ENCODE data around the gene ARHGAP19. TPM values are rescaled to one million over a fixed set of nuclear protein-coding genes. Genes with fewer than 3 reads are reported as not detected.

Gene ARHGAP19
- total RNA-seq, 4 donors from 2014 or later = 4.5 to 19.4 (median 5.3) TPM

- TF ChIP-seq, protein P1, sequence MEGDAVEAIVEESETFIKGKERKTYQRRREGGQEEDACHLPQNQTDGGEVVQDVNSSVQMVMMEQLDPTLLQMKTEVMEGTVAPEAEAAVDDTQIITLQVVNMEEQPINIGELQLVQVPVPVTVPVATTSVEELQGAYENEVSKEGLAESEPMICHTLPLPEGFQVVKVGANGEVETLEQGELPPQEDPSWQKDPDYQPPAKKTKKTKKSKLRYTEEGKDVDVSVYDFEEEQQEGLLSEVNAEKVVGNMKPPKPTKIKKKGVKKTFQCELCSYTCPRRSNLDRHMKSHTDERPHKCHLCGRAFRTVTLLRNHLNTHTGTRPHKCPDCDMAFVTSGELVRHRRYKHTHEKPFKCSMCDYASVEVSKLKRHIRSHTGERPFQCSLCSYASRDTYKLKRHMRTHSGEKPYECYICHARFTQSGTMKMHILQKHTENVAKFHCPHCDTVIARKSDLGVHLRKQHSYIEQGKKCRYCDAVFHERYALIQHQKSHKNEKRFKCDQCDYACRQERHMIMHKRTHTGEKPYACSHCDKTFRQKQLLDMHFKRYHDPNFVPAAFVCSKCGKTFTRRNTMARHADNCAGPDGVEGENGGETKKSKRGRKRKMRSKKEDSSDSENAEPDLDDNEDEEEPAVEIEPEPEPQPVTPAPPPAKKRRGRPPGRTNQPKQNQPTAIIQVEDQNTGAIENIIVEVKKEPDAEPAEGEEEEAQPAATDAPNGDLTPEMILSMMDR (IDR thresholded peaks at IDR 0.05) = no peak
- ATAC-seq (ENCODE audit: low FRiP score) (no peak), DNase-seq (ENCODE audit: low spot score) (no peak)
These were observed 106.9 kb downstream of the ARHGAP19 start, which contains the start of gene SLIT1 for GRCh38 chr10:97185326-97186058. Gene SLIT1, minus strand, starts transcription at chr10:97185959. Its CDS starts 285 bp downstream, at chr10:97185674.

DNA sequence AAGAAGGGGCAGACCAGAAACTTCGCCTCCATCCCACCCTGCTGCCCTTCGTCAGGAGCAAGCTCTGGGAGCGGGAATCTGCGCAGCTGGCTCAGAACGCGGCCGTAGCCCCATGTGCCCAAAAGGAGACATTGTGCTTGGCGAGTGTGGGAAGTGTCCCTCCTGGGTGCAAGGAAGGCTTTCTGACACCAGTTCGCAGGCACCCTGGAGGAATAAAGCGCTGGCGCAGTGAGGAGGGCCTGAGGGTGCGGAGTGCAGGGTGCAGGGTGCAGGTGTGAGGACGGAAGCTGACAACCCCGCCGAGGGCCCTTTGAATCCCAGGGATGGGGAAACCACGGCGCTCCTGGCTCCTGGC is 107.5 kb downstream of the ARHGAP19 start:
- ATAC-seq (ENCODE audit: low FRiP score) = no peak
- DNase-seq (ENCODE audit: low spot score) = no peak
- TF ChIP-seq, protein P1 (IDR thresholded peaks at IDR 0.05) = no peak

- DNase-seq (ENCODE audit: low spot score) (no peak), ATAC-seq (ENCODE audit: low FRiP score) (no peak)
- TF ChIP-seq, protein P1 (IDR thresholded peaks at IDR 0.05) = no peak
These were observed 109.1 kb downstream of the ARHGAP19 start for GRCh38 chr10:97183314-97183713.

DNA sequence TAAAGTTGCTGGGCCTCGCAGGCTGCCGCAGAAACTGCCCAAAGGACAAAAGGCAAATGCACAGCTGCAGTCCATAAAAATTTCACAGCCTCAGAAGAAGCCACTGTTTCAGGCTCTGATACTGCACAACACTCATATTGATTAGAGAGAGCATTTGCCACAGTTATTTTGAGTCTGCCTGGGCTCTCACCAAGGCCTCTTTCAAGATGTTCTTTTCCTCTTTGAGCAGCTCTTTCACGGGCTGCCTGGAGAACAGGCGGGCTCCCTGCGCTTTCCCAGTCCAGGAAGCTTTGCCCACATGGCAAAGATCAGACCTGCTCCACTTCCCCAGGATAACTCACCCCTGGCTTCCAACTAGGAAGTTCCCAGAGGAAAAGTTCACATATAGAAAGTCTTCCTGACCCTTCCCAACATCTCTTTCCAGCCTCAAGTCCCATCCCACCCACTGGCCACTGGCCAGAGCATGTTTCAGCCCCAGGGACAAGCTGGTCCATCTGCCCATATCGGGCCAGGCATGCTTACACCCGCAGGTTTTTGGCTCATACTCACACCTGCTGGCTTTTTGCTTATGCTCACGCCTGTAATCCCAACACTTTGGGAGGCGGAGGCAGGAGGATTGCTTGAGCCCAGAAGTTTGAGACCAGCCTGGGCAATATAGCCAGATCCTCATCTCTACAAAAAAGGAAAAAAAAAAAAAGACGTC is 110.0 kb downstream of the ARHGAP19 start:
- DNase-seq (ENCODE audit: low spot score) = no peak
- ATAC-seq (ENCODE audit: low FRiP score) = no peak
- TF ChIP-seq, protein P1 (IDR thresholded peaks at IDR 0.05) = no peak

DNA sequence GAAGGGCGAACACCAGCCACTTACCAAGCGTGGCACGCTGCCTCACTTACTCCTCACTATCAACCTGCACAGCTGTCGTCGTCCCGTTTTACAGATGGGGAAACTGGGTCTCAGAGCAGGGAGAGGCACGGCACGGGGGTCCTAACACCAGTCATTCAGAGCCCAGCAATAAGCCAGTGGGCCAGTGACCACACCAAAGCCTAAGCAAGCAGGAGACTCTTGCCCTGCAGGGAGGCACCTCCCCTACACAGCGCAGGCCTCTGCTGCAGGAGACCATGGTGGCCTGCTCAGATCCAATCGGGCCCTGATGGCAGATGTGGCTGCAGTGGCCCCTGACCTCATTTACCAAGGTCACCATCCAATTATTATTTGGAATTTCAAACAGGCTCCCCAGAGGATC is 111.5 kb downstream of the ARHGAP19 start:
- DNase-seq (ENCODE audit: low spot score) (no peak), ATAC-seq (ENCODE audit: low FRiP score) (no peak)
- TF ChIP-seq, protein P1 (IDR thresholded peaks at IDR 0.05) = no peak

- DNase-seq (ENCODE audit: low spot score) (no peak), ATAC-seq (ENCODE audit: low FRiP score) (no peak)
- TF ChIP-seq, protein P1 (IDR thresholded peaks at IDR 0.05) = no peak
These were observed 112.1 kb downstream of the ARHGAP19 start for GRCh38 chr10:97180363-97180755.

Data from omental fat pad (tissue), 4 donors.